T-helper 22 cell (primary cell): ENCODE data around the gene EXOC4.
"Not testable (repeated sequence)": the region's sequence is repeated elsewhere in the genome, so short reads cannot be mapped to it uniquely, and the experiment has no call there.

Source experiments
- DNase-seq: peaks from one replicate; pipeline ENCODE4 v3.0.0-alpha.2; 2020; ENCODE audit warnings: low read depth

The EXOC4 gene

GRCh38 chr7:133252858-133253518 is at the start of gene EXOC4:
Gene EXOC4, plus strand, starts transcription at chr7:133253078.
- DNase-seq = peak; percentile 85

- no peak for DNase-seq
Measured at GRCh38 chr7:133203490-133203889, 49.4 kb upstream of the EXOC4 start.

GRCh38 chr7:133207687-133208086 is 45.2 kb upstream of the EXOC4 start:
- DNase-seq = no peak

- not testable (repeated sequence) for DNase-seq
Measured at GRCh38 chr7:133210817-133211216, 42.1 kb upstream of the EXOC4 start.

- DNase-seq = not testable (repeated sequence)
Measured at GRCh38 chr7:133213772-133214171, 39.1 kb upstream of the EXOC4 start.

GRCh38 chr7:133217773-133218172 is 35.1 kb upstream of the EXOC4 start:
- DNase-seq = no peak

- no peak for DNase-seq
Measured at GRCh38 chr7:133230591-133231194, 22.2 kb upstream of the EXOC4 start.

GRCh38 chr7:133233142-133233541 is 19.7 kb upstream of the EXOC4 start:
- DNase-seq = no peak

GRCh38 chr7:133234961-133235875 is 17.7 kb upstream of the EXOC4 start:
- DNase-seq = no peak

GRCh38 chr7:133237545-133237944 is 15.3 kb upstream of the EXOC4 start:
- DNase-seq = no peak

GRCh38 chr7:133240302-133240701 is 12.6 kb upstream of the EXOC4 start:
- DNase-seq = no peak

- no peak for DNase-seq
Measured at GRCh38 chr7:133246558-133246957, 6.3 kb upstream of the EXOC4 start.

GRCh38 chr7:133248901-133249300 is 4.0 kb upstream of the EXOC4 start:
- no peak for DNase-seq

- DNase-seq = no peak
Measured at GRCh38 chr7:133252506-133252857, 396 bp upstream of the EXOC4 start.

GRCh38 chr7:133253519-133253875 is 619 bp downstream of the EXOC4 start:
- no peak for DNase-seq

GRCh38 chr7:133255486-133255885 is 2.6 kb downstream of the EXOC4 start:
- no peak for DNase-seq

- DNase-seq = no peak
Measured at GRCh38 chr7:133258174-133258573, 5.3 kb downstream of the EXOC4 start.

- DNase-seq = no peak
Measured at GRCh38 chr7:133265821-133266220, 12.9 kb downstream of the EXOC4 start.

- no peak for DNase-seq
Measured at GRCh38 chr7:133268355-133268754, 15.5 kb downstream of the EXOC4 start.

GRCh38 chr7:133272336-133272735 is 19.5 kb downstream of the EXOC4 start:
- no peak for DNase-seq

GRCh38 chr7:133273227-133273626 is 20.3 kb downstream of the EXOC4 start:
- no peak for DNase-seq

- DNase-seq = no peak
Measured at GRCh38 chr7:133274265-133274664, 21.4 kb downstream of the EXOC4 start.

- no peak for DNase-seq
Measured at GRCh38 chr7:133275008-133275407, 22.1 kb downstream of the EXOC4 start.
